H54 (cell line): ENCODE measurements around the gene ING4.

Experiments used
- DNase-seq: peaks from one replicate; pipeline ENCODE4 v3.0.0; 2011; ENCODE audit warnings: low spot score, mixed read lengths; ENCODE audit not compliant: insufficient read length
- FAIRE-seq: peaks from 3 replicates; lab custom pipeline; 2011; peaks lifted over from hg19 to GRCh38; lab: Jason Lieb, UNC
- POLR2A ChIP-seq: IDR thresholded peaks from 2 replicates; pipeline ENCODE4 v1.6.1; 2011; ENCODE audit warnings: low read depth, mild to moderate bottlenecking, low read length

ING4 gene

GRCh38 chr12:6638305-6638704 is 24.6 kb downstream of the ING4 start:
- no peak for DNase-seq
- FAIRE-seq: no peak
- no peak for TF ChIP-seq POLR2A

GRCh38 chr12:6635856-6636531 is 26.9 kb downstream of the ING4 start, which contains the start of gene LPAR5:
TSS of gene LPAR5 (minus strand) at chr12:6635959. CDS start at chr12:6621248, 14,711 bp downstream.
- FAIRE-seq (peak; percentile 11), DNase-seq (peak; percentile 86)
- no peak for TF ChIP-seq POLR2A

GRCh38 chr12:6635375-6635855 is 27.5 kb downstream of the ING4 start:
- no peak for TF ChIP-seq POLR2A
- DNase-seq (no peak), FAIRE-seq (no peak)

- no peak for DNase-seq
- FAIRE-seq: no peak
- TF ChIP-seq POLR2A: no peak
Observed at GRCh38 chr12:6632026-6632983, 30.6 kb downstream of the ING4 start.

DNA sequence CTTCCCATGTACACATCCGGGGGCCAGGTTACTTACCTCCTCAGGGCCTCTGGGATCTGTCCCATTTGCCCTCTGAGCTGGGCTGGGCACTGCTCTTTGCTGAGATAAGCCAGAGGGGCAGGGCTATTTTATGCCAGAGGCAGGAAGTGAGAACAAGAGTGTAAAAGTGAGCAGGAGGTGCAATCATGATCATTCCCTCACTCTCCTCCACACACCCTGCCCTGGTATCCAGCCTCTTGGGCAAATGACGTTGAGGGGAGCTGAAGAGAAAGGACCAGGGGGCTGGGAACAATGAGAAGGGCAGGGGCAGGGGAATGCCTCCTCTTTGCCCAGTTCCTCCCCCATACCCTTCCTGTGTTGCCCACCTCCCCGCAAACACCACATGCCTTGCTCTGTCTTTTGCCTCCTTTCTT is 31.4 kb downstream of the ING4 start:
- TF ChIP-seq POLR2A: no peak
- no peak for DNase-seq
- no peak for FAIRE-seq

DNA sequence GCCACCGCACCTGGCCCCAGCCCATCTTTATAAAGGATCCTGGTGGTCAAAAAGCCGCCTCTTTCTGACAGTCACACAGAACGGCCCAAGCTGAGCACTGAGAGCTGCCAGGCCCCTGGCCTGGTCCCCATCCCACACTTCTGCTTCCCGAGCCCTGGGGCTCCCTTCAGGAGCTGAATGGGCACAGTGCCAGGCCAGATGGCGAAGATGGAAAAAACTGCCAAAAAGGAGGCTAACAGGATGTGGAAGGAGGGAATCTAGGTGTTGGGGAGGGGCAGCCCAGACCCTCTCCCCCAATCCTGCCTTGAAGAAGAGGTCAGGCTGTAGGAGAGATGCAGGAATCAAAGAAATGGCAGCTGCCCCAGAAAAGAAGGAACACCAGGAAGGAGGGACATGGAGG is 32.2 kb downstream of the ING4 start:
- DNase-seq: no peak
- TF ChIP-seq POLR2A: no peak
- FAIRE-seq: no peak

GRCh38 chr12:6627616-6628015 is 35.3 kb downstream of the ING4 start:
- TF ChIP-seq POLR2A: no peak
- peak; percentile 48 for DNase-seq
- FAIRE-seq: no peak

DNA sequence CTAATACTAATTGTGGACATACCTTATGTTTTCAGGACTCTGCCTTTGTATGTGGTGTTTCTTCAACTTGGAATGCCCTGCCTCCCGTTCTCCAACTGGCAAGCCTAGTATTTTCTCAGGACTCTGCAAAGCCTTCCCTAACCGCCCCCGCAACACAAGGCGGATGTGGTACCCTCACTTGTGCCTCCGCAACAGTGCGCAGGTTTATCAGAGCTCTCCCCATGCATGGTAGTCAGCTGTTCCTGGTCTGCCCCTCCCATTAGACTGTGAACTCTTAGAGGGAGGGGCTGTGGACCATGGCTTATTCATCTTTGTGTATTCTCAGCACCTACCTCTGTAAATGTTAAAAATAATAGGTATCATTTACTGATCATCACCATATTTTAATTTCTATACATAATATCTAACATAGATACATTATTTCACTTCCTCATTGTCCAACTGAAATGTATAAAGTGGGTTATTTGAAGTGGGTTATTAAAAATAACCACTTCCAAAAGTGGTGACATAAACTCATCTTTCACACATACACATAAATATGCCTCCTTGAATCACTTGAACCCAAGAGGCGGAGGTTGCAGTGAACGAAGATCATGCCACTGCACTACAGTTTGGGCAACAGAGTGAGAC is 36.1 kb downstream of the ING4 start:
- DNase-seq: no peak
- FAIRE-seq: no peak
- TF ChIP-seq POLR2A: no peak

DNA sequence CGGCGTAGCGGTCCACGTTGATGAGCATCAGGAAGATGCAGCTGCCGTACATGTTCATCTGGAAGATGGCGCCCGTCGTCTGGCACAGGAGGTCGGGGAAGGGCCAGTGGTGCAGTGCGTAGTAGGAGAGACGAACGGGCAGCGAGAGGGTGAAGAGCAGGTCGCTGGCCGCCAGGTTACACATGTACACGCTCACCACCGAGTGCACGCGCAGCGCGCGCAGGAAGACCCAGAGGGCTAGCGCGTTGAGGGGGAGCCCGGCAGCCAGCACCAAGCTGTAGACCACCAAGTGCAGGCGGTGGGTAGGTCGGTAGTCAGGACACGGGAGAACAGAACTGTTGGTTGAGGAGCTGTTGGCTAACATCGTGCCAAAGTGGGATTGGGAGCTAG is 42.0 kb downstream of the ING4 start:
- TF ChIP-seq POLR2A: no peak
- FAIRE-seq: no peak

DNA sequence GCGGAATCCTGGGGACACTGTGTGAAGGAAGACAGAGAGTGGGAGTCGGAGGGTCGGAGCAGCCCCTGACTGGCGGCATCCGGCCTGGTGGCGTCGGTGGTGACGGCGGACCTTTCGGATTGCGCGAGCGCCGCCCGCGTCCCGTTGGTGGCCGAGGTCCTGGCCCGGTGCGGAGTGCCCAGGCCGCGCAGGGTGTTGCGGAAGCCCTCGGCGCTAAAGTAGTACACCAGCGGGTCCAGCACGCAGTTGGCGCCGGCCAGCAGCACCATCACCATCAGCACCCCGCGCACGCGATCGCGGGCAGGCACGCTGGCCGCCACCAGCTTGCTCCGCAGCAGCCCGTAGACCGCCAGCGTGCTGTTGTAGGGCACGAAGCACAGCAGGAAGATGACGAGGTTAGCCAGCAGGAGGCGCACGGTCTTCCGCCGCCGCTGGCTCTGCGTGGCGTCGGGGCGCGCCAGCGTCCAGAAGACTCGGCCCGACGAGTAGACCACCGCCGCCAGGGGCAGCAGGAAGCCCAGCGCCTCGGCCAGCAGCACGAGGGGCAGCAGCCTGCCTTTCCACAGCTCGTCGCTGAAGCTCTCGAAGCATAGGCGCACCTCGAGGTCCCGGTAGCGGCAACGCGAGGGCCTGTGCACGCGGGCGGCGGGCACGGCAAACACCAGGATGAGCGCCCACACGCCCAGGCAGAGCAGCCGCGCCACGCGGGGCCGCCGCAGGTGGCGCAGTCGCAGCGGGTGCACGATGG is 42.6 kb downstream of the ING4 start:
- no peak for TF ChIP-seq POLR2A
- no peak for FAIRE-seq
- DNase-seq: no peak

More for the DNA sequence above, 42.0 kb downstream of the ING4 start:
- no peak for DNase-seq

DNA sequence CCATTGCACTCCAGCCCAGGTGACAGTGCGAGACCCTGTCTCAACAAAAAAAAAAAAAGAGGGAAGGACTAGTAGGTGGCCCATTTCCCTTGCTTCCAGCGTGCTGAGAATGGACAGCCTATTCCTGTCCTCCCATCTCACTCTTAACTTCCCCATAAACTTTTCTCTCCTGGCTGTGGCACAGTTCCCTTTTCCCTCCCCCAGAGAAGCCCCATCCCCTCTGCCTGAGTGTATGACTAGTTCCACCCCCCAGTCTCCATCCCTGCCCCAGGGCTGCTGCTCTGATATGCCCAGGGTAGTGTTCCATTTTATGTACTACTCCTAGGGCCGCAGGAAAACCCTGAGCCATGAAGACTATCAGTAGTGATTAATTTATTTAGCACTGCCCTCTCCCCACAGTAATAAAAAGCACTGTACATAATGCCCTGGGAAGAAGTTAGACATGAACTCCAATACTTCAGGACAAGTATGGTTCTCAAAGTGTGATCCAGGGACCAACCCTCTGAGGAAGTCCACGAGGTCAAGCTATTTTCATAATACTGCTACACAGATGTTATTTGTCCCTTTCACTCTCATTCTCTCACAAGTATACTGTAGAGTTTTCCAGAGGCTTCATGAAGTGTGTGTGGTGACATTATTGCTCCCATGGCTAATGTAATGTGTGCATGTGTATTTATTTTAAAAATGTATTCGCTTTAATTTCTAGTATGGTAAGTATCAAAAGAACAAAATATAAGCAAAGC is 44.3 kb downstream of the ING4 start:
- no peak for FAIRE-seq
- TF ChIP-seq POLR2A: no peak
- DNase-seq: no peak

DNA sequence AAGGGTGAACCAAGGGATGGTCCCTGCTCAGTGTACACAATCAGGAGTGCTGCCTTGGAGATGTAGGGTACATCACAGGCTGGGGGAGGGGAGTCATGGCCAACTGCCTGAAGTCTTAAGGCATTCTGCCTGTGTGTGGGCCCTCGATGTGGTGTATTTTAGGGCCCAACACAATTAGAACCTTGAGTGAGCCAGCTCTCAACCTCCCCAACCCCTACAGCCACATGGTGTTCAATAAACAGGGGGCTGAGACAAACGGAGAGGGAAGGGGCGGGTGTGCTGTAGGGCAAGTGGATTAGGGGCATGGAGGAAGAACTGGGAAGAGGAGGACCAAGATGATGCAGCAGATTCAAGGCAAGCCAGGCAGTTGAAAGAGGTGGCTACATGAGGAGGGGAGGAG is 47.1 kb downstream of the ING4 start:
- FAIRE-seq (no peak), DNase-seq (no peak)
- no peak for TF ChIP-seq POLR2A
